Sigmoid colon (tissue), 7 donors: ENCODE data around the gene KEAP1. TPM values are rescaled to one million over a fixed set of nuclear protein-coding genes. Genes with fewer than 3 reads are reported as not detected.

Experiments used
- DNase-seq: peaks from one replicate; pipeline ENCODE4 v3.0.0-alpha.2; 2019
- H3K27ac ChIP-seq, 4 donors: fragments of 200-600 bp; sonication (generic); one replicate each; pipeline ENCODE4 v1.5.1; 2016 to 2019; ENCODE audit warnings: mild to moderate bottlenecking in 1 of 4
- H3K27me3 ChIP-seq, 3 donors: fragments of 200-600 bp; sonication (generic); one replicate each; pipeline ENCODE4 v1.5.1; 2019; ENCODE audit warnings: mild to moderate bottlenecking in 1 of 3
- H3K36me3 ChIP-seq, 4 donors: fragments of 200-600 bp; sonication (generic); one replicate each; pipeline ENCODE4 v1.5.1; 2016 to 2019
- H3K4me1 ChIP-seq, 4 donors: fragments of 200-600 bp; sonication (generic); one replicate each; pipeline ENCODE4 v1.5.1; 2017 to 2019
- H3K4me3 ChIP-seq, 4 donors: fragments of 200-600 bp; sonication (generic); one replicate each; pipeline ENCODE4 v1.5.1; 2017 to 2019; ENCODE audit warnings: mild to moderate bottlenecking in 2 of 4, moderate library complexity in 1 of 4
- H3K9me3 ChIP-seq, 4 donors: fragments of 200-600 bp in 3 of 4; sonication (generic) in 3 of 4; one replicate each; pipeline versions ENCODE4 v1.5.1 to v1.6.1; 2013 to 2019
- CTCF ChIP-seq, 4 experiments: fragments of 450-650 bp in 3 of 4; fragments of 200-600 bp in 1 of 4; IDR thresholded peaks; one replicate each; pipeline ENCODE4 v1.5.1; 2016 to 2019; ENCODE audit warnings: antibody characterized with exemption in 4 of 4, mild to moderate bottlenecking in 3 of 4, moderate library complexity in 2 of 4
- EP300 ChIP-seq, 4 donors: sonication (generic); formaldehyde crosslinking; IDR thresholded peaks; one replicate each; pipeline ENCODE4 v1.6.1; 2017; ENCODE audit warnings: antibody characterized with exemption in 4 of 4
- POLR2A ChIP-seq, 2 donors: fragments of 450-650 bp; IDR thresholded peaks; one replicate each; pipeline ENCODE4 v1.6.1; 2016; ENCODE audit warnings: antibody characterized with exemption in 2 of 2, mild to moderate bottlenecking in 2 of 2, moderate library complexity in 2 of 2
- POLR2AphosphoS5 ChIP-seq, 4 donors: sonication (generic); formaldehyde crosslinking; IDR thresholded peaks; one replicate each; pipeline ENCODE4 v1.6.1; 2017; ENCODE audit warnings: antibody characterized with exemption in 4 of 4
- WGBS, 2 donors: extraction: QIAGEN DNeasy Blood & Tissue Kit; methylation state at CpG; one replicate each; pipeline ENCODE4 v1.1.7; 2013; 5-methylcytosine and 5-hydroxymethylcytosine counted together
- intact Hi-C: fragments of 100-400 bp; cut with DNase I; formaldehyde crosslinking; loops from one replicate; pipeline ENCODE4 v1.15.1; 2023
- polyA plus RNA-seq, 3 donors: library from polyadenylated mRNA; stranded (reverse); fragments of 200-250 nt; gene quantifications; one replicate each; pipeline ENCODE4 v1.2.3, GENCODE V29; 2013
- total RNA-seq, 4 donors: library from RNA; depleted of rRNA; stranded (reverse); fragments of >200 nt; gene quantifications; one replicate each; pipeline ENCODE4 v1.1.0, GENCODE V29; 2016
- donor health status: healthy with polysubstance abuse.
- donor health status: Bipolar disorder and iron deficiency.
- donor health status: healthy.

The KEAP1 gene
- total and polyA plus RNA-seq, 7 donors: 43.2 to 67.8 (median 50.5) TPM

GRCh38 chr19:10519421-10519820, 16.3 kb upstream of the KEAP1 start:
- intact Hi-C loops: no loop called here
- TF ChIP-seq EP300 (IDR thresholded peaks at IDR 0.05): no peak
- no peak for TF ChIP-seq POLR2AphosphoS5 (IDR thresholded peaks at IDR 0.05)
- no peak for TF ChIP-seq POLR2A (IDR thresholded peaks at IDR 0.05)
- no peak for TF ChIP-seq CTCF (IDR thresholded peaks at IDR 0.05)
- Histone ChIP-seq H3K4me1 (peaks cover 0 to 27% (median 20%) of the 10 kb centered on the region in 4 donors), H3K27ac (no peak overlapping the region), H3K36me3 (no peaks in the 10 kb centered on the region), H3K4me3 (no peak overlapping the region), H3K27me3 (peaks cover 35 to 62% (median 61%) of the 10 kb centered on the region in 3 donors), H3K9me3 (no peaks in the 10 kb centered on the region)
- 50 to 77% methylated on average over 7 of the region's 7 CpGs for whole genome bisulfite sequencing, 2 donors
- DNase-seq: no peak

GRCh38 chr19:10518444-10519361, 15.5 kb upstream of the KEAP1 start:
- Histone ChIP-seq H3K27ac (no peak overlapping the region), H3K4me3 (no peak overlapping the region), H3K4me1 (peaks cover 0 to 34% (median 21%) of the 10 kb centered on the region in 4 donors), H3K36me3 (no peaks in the 10 kb centered on the region), H3K9me3 (no peaks in the 10 kb centered on the region), H3K27me3 (peaks cover 42 to 69% (median 69%) of the 10 kb centered on the region in 3 donors)
- WGBS, 2 donors: 6 to 11% methylated on average over 33 of the region's 33 CpGs
- intact Hi-C loops: no loop called here
- TF ChIP-seq POLR2A (IDR thresholded peaks at IDR 0.05) (no peak), POLR2AphosphoS5 (IDR thresholded peaks at IDR 0.05) (no peak), EP300 (IDR thresholded peaks at IDR 0.05) (no peak), CTCF (IDR thresholded peaks at IDR 0.05) (no peak)
- DNase-seq: no peak

GRCh38 chr19:10517760-10518443, 14.7 kb upstream of the KEAP1 start:
- TF ChIP-seq POLR2A (IDR thresholded peaks at IDR 0.05) (no peak), CTCF (IDR thresholded peaks at IDR 0.05) (no peak), POLR2AphosphoS5 (IDR thresholded peaks at IDR 0.05) (no peak), EP300 (IDR thresholded peaks at IDR 0.05) (no peak)
- H3K9me3 ChIP-seq: no peaks in the 10 kb centered on the region
- no peak for DNase-seq
- H3K36me3 ChIP-seq: no peaks in the 10 kb centered on the region
- intact Hi-C loops: loop anchor here (2.0 kb wide), 1 partner anchor 19 kb away; no protein-coding TSS in a partner anchor
- peak overlapping the region in 3 of 4 donors; percentile 1 to 36 (median 28) for H3K4me3 ChIP-seq
- H3K27ac ChIP-seq: no peak overlapping the region
- 2% methylated on average over 27 of the region's 27 CpGs for WGBS, 2 donors
- peaks cover 50 to 77% (median 77%) of the 10 kb centered on the region in 3 donors for H3K27me3 ChIP-seq
- H3K4me1 ChIP-seq: peaks cover 0 to 35% (median 21%) of the 10 kb centered on the region in 4 donors

GRCh38 chr19:10517361-10517759, 14.2 kb upstream of the KEAP1 start, which contains the start of gene S1PR5:
S1PR5 (minus strand) TSS chr19:10517447; CDS start chr19:10515011, 2,436 bp downstream.
- Histone ChIP-seq H3K27ac (no peak within 1 kb of the TSS), H3K4me3 (peak within 1 kb of the TSS in 3 of 4 donors; percentile 1 to 36 (median 28)), H3K27me3 (peaks cover 51 to 82% (median 81%) of the 10 kb centered on the region in 3 donors), H3K9me3 (no peaks in the 10 kb centered on the region), H3K4me1 (peaks cover 0 to 35% (median 21%) of the 10 kb centered on the region in 4 donors), H3K36me3 (no peaks in the 10 kb centered on the region)
- DNase-seq: no peak
- 1 to 3% methylated on average over 39 of the region's 39 CpGs for WGBS, 2 donors
- intact Hi-C loops: loop anchor here (2.0 kb wide), 1 partner anchor 19 kb away; no protein-coding TSS in a partner anchor
- no peak for TF ChIP-seq POLR2A (IDR thresholded peaks at IDR 0.05)
